ENCODE measurements around the gene LIPI.
"Not testable (repeated sequence)": the region's sequence is repeated elsewhere in the genome, so short reads cannot be mapped to it uniquely, and the experiment has no call there.

LIPI gene

DNA sequence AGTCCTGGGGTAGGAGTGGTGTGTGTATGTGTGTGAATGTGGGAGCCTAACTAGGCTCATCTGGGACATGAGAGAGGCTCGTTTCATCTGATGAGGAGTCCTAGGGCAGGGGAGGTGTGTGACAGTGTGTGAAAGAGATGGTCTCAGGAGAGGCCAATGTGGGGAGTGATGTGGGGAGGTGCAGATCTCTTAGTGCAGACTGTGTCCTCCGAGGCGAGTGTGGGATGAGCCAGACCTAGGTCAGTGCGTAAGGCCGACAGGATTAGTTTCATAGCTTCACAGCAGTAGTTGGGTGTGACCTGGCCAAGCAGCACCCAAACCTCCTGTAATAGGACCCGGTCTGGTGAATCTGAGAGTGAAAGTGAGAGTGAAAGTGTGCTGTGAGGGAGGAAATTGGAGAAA lies 94.7 kb downstream of the LIPI start:
- DNase-seq: no peak

DNA sequence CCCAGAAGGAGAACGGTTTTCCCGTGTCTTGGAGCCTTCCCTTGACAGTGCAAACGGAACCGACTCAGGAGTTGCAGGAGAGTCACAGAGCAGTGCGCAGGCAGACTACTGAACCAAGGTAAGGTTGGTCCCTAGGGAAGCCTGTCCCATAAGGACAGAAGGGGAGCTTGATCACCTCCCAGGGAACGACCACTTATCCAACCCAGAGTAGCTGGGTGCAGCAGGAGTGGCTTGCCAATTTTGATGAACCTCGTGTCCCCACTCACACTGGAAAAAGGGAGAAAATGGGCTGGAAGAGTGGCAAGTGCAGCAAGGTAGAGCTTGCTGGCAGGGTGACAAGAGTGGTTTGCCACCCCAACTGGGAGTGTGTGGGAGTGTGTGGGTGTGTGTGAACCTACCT lies 95.1 kb downstream of the LIPI start:
- DNase-seq: no peak

DNA sequence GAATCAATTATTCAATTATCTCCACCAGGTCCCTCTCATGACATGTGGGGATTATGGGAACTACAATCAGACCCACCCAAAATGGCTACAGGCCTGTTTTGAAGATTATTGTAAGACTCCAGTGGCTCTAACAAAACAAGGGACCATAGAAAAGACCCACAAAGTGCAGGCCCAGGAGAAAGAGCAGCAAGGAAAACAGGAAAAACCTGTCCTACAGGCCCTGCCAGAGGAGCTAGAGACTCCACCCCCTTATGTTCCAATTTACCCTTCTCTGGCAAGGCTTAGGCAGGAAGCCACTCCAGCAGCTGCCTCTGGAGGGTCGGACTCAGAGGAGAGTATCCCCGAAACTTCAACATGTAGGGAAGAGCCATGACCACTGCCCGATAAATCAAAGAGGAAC lies 96.5 kb downstream of the LIPI start:
- no peak for DNase-seq

DNA sequence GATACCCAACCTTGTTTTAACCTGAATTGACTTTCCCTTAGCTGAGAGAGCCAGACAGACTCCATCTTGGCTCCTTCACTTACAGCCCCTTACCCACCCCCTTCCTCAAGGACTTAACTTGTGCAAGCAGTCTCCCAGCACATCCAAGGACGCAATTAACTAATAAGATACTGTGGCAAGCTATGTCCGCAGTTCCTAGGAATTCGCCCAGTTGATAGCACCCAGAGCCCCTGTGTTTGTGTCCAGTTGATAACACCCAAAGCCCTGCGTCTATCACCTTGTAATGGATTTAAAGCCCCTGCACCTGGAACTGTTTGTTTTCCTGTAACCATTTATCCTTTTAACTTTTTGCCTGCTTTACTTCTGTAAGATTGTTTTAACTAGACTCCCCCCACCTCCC lies 106.2 kb downstream of the LIPI start:
- DNase-seq: not testable (repeated sequence)

DNA sequence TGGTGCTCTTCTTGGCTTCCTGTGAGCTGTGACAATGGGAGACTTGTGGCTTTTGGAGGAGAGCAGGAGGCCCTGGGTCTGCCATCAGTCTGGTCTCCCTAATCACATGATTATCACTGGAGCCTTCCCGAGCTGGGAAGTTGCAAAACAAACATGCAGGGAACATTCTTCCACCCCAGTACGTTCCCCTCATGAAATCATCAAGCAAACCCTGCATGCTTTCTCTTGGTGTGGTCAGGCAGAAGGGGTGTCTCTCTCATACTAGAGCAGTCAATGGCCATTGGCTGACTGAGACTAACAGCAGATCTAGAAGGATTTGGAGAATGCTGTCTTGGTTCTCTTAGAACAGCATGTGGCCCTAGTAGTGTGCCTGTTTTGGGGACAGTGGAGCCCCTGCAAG lies 111.2 kb downstream of the LIPI start:
- no peak for DNase-seq

DNA sequence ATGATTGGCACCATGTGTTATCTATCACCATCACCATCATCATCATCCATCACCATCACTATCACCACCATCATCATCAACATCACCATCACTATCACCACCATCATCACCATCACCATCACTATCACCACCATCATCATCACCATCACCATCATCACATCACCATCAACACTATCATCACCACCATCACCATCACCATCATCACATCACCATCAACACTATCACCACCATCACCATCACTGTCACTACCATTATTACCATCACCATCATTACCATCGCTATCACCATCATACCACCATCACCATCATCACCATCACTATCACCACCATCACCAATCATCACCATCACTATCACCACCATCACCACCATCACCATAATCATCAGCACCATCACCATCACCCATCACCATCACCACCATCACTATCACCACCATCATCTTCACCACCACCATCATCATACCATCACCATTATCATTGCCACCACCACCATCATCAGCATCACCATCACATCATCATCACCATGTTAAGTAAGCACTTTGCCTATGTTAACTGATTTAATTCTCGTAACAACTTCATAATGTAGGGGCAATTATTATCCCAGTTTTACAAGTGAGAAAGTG lies 112.8 kb downstream of the LIPI start:
- DNase-seq: no peak

DNA sequence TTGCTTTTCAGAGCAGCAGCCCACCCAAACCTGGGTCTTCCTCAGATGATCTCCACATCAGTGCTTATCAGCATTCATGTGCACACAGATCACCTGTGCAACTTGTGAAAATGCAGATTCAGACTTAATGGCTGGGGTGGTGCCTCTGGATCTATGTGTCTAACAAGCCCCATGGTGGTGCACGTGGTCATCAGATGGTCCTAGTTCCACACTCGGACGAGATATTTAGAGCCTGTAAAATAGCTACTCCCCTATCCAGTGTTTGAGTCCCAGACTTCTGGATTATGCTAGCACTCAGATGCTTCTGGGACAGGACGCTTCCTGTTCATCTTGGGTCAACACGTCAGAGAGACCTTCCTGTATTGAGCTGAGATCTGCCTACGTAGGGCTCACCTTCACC lies 114.2 kb downstream of the LIPI start:
- no peak for DNase-seq

DNA sequence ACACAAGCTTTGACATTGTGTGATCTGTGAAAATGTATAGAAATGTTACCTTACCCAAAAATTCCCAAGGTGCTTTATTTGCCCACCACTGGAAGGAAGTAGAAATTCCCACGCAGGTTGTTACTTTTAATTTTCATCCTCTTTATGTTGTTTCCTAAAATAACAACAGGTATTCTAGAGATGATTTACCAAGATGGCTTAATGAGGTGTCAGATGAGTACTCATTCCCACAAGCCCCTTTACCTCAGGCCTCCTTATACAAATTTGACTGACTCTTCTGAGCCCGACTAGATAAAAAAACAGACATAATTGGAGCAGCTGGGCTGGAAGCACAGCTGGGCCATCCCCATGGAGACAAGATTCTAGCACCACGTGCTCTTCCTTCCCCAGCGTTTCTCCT lies 114.6 kb downstream of the LIPI start:
- no peak for DNase-seq

DNA sequence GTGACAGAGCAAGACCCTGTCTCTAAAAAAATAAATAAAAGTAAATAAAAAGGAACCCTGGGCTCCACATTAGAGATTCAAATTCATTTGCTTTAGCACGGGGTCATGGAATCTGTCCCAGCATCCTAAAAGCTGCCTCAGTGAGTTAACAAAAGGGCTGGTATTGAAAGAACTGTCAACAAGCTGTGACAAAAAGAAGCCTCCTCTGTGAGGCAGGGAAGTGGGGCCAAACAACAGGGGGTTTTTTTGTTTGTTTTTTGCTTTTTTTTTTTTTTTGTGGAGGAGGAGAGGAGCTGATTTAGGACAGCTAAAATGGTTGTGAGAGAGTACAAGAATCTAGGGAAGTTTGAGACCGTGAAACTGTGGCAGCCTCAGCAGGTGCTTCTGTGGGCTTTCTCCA lies 115.7 kb downstream of the LIPI start:
- no peak for DNase-seq

DNA sequence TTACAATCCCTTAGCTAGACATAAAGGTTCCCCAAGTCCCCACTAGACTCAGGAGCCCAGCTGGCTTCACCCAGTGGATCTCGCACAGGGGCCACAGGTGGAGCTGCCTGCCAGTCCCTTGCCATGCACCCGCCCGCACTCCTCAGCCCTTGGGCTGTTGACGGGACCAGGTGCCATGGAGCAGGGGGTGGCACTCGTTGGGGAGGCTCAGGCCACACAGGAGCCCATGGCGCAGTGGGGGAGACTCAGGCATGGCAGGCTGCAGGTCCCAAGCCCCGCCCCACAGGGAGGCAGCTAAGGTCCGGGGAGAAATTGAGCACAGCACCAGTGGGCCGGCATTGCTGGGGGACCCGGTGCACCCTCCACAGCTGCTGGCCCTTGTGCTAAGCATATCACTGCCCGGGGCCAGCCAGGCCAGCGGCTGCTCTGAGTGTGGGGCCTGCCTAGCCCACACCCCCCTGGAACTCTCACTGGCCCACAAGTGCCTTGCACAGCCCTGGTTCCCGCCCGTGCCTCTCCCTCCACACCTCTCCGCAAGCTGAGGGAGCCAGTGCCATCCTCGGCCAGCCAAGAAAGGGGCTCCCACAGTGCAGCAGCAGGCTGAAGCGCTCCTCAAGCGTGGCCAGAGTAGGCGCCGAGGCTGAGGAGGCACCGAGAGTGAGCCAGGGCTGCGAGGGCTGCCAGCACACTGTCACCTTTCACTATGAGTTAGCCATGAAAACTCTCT lies 117.8 kb downstream of the LIPI start:
- DNase-seq: no peak

DNA sequence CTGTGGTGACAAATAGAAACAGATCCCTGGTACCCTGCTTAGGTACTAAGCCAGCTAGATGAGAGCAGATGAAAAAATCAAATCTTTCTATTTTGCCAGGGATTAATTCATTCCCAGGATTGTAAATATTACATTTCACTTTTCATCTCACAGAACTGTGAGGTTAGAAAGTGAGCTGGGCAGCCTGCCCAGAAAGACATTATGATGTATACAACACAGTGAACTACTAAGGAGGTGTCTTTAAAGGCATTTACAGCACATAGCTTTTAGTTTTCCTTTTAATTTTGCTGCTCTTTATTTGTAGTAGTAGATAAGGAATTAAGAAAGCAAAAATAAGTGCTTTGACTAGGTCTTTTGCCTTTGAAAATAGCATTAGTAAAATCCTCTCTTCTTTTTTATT lies 120.6 kb downstream of the LIPI start:
- not testable (repeated sequence) for DNase-seq

DNA sequence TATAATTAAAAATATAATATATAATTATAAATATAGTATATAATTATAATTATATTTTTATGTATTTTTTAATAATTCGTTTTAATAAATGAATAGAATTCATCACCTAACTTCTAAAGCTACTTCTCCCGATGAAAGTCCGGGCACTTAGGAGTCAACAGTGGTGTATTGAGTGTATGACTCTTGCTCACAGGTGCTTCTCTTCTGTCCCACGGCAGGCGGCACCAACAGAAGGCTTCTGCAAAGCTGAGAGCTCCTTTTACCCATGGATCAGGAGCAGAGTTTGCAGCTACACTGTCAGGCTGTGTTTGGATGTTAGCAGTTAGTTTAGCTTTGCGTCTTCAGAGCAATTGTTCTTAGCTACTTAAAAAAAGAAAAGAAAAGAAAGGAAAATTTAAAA lies 122.4 kb downstream of the LIPI start:
- no peak for DNase-seq

DNA sequence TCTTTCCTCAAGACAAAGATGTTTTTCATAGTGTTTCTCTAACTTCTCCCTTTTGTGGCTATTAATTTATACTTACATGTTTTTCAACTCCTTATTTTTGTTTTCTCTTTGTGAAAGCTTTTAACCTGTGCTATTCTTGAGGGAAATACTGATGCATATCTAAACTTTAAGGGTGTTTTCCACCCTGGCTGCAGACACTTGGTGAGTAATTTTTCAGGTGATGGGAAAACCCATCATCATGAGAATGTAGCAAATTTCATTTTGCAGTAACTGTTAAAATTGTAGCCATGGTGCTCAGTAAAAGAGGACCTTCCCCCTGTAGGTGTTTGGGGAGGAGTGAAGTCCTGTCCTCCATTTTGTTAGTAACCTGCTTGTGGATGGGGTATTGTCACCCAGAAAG lies 124.2 kb downstream of the LIPI start:
- DNase-seq: no peak

DNA sequence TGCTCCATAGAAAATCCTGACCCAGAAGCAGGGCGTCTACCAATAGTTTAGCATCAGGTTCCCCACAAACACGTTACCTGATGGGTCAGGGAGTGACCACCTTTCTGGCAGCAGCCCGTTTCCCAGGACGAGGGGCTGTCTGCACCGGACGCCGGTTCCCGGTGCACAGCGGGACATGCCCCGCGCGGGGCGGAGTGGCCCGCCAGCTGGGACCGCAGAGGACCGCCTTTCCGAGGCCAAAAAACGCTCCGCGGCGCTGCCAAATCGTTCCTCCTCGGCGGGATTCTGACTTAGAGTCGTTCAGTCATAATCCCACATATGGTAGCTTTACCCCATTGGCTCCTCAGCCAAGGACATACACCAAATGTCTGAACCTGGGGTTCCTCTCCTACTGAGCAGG lies 126.1 kb downstream of the LIPI start:
- no peak for DNase-seq

DNA sequence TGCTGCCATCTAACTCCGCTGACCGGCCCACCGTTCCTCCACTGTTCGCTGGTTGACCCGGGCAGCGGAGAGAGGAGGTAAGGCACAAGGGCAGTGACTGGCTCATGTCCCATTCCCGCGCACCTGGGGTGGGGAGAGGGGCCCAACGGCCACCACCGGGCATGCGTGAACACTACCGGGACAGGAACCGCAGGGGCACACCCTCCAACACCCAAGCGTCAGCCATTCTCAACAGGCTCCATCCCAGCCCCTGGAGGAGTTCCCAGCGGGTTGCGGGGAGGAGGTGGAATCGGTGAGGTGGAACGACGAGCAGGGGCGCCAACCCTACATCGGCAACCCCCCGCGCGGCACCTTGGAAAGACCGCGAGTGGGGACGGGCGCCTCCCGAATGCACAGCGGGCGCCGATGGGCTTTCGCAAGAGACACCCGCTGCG lies 126.7 kb downstream of the LIPI start:
- DNase-seq: no peak

DNA sequence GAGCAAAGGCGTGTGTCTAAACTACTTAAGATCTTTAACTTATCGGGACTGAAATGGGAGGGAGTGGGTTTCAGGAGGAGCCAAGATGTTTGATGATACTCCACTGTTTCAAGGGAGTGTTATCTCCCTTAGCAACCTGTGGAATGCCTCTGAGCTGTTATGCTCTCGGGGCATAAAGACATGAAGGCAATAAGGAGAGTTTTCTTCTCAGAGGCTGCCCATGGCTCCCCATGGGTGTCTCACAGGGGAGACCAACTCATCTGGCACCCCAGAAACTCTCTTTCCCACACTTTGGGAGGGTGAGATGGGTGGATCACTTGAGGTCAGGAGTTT lies 130.0 kb downstream of the LIPI start:
- DNase-seq: no peak

DNA sequence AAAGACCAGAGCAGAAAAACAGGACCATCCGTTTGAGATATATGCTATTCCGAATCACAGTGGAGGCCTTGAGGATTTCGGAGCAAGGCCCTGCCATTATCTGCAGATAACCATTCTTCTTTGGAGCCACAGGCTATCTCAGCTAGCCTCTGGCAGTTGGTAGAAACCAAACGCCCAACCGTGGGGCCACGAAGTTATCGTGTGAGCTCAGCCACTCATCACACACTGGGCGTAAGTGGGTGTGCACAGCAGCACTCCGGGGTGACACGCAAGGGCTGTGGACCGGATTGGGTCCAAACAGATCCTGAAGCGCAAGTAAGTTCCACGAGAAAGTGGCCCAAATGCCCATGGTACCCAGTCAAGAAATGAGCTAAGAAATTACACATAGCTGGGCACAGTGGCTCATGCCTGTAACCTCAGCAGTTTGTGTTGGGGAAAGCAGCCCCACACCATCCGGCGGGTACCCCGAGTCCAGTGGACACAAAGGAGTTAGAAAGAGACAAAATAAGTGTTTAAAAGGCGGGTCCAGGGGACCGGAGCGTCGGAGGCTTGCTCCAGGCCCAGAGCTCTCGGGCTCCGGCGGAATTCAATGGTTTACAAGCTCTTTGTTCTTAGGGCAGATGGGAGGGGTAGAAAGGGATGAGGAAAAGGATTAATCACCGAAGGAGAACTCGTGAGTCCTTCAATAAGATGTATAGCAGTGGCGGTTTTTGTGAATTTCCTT lies 130.6 kb downstream of the LIPI start:
- no peak for DNase-seq

DNA sequence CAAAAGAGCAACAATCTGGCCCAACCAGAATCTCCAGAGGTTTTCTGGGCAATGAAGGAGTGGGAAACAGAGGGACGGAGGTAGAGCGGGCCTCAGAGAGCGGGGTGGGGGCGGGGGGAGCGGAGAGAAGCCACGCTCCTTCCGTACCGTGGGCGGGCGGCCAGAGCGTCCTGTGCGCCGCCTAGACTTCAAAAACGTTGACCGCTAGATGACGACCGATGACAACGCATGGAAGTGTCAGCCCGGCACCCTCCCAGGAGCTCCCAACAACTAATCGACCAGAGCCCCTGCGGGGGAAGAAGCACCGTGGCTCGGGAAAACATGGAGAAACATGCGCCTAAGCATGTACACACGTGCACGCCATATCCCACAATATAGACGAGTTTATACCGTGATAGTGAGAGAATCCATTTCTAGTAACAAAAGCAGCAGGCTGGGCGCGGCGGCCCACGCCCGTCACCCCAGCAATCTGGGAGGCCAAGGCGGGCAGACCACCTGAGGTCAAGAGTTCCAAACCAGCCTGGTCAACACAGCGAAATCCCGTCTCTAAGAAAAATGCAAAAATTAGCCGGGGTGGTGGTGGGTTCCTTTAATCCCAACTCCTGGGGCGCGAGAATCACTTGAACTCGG lies 131.9 kb downstream of the LIPI start:
- no peak for DNase-seq

DNA sequence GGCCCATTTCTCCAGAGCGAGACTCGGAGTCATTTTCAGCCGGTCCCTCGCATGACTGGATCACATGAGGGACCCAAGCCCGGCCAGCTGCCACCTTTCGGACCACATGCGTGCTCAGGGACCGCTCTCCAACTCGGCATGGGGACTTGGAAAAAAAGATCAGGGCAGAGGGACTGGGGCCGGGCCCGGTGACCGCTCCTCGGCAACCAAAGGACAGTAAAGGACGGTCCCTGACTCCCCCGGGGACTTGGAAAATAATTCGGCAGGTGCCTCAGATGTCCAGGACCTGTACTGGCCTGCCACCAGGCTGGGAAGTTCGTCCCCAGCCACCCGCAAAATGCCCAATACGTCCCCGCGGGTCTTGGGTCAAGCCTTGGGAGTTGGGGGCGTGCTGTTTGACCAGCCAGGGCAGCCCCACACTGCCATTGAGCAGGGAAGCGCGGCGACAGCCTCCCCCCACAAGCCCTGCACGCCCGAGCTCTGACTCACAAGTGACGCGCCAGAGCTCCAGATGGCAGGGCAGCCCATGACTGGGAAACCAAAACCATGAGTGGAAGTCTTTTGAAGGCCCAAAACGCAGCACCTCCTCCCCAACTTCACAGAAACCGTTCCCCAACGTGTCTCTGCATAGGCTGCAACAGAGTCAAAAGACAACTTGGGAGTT lies 134.5 kb downstream of the LIPI start:
- no peak for DNase-seq

DNA sequence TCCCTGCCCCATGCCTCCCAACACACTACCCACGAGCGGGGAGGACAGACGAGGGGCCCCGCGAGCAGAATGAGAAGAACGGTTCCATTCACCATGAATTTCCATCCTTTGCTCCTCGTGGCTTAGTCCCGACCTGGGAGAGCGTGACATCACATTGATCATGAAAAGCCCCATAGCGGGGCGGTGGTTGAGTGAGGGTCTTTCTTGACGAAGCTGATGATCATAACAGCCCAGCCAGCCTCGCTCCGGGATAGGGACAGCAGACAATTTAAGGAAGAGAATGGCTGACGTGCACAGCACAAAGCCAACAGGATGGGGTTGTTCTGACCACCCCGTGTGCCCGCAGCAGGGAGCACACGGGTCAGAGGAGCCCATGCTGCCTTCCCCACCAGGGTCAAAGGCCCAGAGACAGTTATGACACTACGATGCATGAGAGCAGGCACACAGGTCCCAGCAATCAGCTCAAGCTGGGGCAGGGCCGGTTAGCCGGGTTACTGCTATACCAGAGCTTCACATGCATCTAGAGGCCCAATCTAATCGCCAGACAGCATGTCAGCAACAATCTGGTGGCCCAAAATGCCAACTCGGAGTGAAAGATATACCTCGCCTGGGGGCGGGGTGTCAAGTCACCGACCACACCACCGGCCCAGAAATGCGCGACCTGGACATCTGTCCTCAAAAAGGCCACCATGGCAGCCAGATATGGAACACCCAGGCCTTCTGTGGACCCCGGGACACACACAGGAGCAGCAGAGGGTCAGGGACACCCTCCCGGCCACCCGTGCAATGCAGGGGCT lies 135.2 kb downstream of the LIPI start:
- DNase-seq: no peak

DNA sequence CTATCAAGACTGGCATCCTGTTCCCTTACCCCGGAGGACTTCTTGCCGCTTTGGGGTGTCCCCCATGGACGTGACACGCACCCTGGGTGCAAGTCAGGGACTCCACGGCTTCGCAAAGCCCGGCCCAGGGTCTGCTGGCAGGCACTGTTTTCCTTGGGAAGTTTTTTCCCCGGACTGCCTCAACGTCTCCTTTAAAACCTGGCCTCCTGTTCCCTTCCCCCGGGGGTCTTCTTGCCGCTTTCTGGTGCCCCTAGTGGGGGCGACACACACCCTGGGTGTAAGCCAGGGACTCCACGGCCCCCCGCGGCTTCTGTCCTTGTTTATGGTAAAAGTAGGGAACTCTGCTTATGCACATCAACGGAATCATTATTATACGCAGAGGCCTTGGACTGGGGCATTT lies 136.6 kb downstream of the LIPI start:
- no peak for DNase-seq

DNA sequence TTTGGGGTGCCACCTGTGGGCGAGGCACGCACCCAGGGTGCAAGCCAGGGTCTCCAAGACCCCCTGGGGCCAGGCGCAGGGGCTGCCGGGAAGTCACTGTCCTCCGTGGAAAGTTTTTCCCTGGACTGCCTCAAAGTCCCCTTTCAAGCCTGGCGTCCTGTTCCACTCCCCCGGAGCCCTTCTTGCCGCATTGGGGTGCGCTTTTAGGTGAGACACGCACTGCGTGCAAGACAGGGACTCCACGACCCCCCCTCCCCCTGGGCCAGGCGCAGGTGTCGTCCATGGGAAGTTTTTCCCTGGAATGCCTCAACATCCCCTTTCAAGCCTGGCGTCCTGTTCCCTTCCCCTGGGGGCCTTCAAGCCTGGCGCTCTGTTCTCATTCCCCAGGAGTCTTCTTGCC lies 137.1 kb downstream of the LIPI start:
- DNase-seq: no peak

Data from NCI-H2029 (cell line).